HUES6 (cell line): Measurements from ENCODE around the gene GATD1.
A peak's percentile ranks its signal among the peaks of the same experiment; 100 is the strongest.

Source experiments
- H3K27ac ChIP-seq: 2 replicates; pipeline ENCODE4 v1.7.0; 2013; ENCODE audit warnings: low read depth, mild to moderate bottlenecking, low read length, inconsistent platforms
- H3K27me3 ChIP-seq: 2 replicates; pipeline ENCODE4 v1.6.1; 2013; ENCODE audit warnings: low read length; ENCODE audit not compliant: control insufficient read depth, insufficient read depth
- H3K36me3 ChIP-seq: 2 replicates; pipeline ENCODE4 v1.6.1; 2013; ENCODE audit warnings: low read length; ENCODE audit not compliant: control insufficient read depth, insufficient read depth
- H3K4me1 ChIP-seq: 2 replicates; pipeline ENCODE4 v1.6.1; 2013; ENCODE audit warnings: low read length; ENCODE audit not compliant: control insufficient read depth, insufficient read depth
- H3K4me3 ChIP-seq: 2 replicates; pipeline ENCODE4 v1.5.1; 2013; ENCODE audit warnings: low read depth, low read length
- H3K9ac ChIP-seq: one replicate; pipeline ENCODE4 v1.6.1; 2013; ENCODE audit warnings: mild to moderate bottlenecking, low read length
- H3K9me3 ChIP-seq: 2 replicates; pipeline ENCODE4 v1.6.1; 2013; ENCODE audit warnings: low read depth, low read length; ENCODE audit not compliant: control insufficient read depth, insufficient read depth

Gene GATD1

DNA sequence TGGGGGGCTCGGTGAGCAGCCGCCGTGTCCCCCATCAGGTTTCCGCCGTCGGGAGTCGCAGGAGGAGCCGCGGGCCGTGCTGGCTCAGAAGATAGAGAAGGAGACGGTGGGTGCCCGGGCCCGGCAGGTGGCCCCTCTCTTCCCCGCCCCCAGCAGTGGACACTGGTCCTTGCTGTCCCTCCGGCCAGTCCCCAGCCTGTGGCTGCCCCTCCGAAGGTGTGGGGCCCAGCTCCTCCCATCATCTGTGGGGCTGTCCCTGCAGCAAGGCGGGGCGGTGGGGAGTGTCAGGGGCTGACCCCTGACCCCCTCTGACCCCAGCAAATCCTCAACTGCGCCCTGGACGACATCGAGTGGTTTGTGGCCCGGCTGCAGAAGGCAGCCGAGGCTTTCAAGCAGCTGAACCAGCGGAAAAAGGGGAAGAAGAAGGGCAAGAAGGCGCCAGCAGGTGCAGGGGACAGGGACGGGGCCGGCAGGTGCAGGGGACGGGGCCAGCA is 56.0 kb downstream of the GATD1 start:
- H3K4me1 ChIP-seq = peaks cover 5% of the 10 kb centered on the region
- H3K27ac ChIP-seq = no peak overlapping the region
- no peak overlapping the region; the same call in 1 of the 2 replicates for H3K4me3 ChIP-seq
- no peaks in the 10 kb centered on the region for H3K9me3 ChIP-seq
- peaks cover 29% of the 10 kb centered on the region; the same call in 1 of the 2 replicates for H3K27me3 ChIP-seq
- H3K36me3 ChIP-seq = no peaks in the 10 kb centered on the region; the same call in 1 of the 2 replicates
- H3K9ac ChIP-seq = no peak overlapping the region

DNA sequence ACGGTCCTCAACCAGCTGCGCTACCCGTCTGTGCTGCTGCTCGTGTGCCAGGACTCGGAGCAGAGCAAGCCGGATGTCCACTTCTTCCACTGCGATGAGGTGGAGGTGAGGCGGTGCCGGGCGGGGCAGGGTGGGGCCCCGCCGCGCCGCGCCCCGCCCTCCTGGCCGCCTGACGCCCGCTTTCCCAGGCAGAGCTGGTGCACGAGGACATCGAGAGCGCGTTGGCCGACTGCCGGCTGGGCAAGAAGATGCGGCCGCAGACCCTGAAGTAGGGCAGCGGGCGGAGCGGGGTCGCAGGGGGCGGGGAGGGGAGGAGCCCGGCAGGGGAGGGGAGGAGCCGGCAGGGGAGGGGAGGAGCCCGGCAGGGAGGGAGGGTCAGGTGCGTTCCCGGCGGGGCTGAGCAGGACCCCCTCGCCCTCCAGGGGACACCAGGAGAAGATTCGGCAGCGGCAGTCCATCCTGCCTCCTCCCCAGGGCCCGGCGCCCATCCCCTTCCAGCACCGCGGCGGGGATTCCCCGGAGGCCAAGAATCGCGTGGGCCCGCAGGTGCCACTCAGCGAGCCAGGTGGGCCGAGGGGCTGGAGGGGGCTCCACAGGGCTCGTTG is 56.5 kb downstream of the GATD1 start:
- no peak overlapping the region for H3K9ac ChIP-seq
- H3K27me3 ChIP-seq = peaks cover 26% of the 10 kb centered on the region; the same call in 1 of the 2 replicates
- H3K4me3 ChIP-seq = peak overlapping the region; percentile 37; the same call in 1 of the 2 replicates
- H3K36me3 ChIP-seq = no peaks in the 10 kb centered on the region; the same call in 1 of the 2 replicates
- peaks cover 5% of the 10 kb centered on the region for H3K4me1 ChIP-seq
- no peaks in the 10 kb centered on the region for H3K9me3 ChIP-seq
- no peak overlapping the region for H3K27ac ChIP-seq

DNA sequence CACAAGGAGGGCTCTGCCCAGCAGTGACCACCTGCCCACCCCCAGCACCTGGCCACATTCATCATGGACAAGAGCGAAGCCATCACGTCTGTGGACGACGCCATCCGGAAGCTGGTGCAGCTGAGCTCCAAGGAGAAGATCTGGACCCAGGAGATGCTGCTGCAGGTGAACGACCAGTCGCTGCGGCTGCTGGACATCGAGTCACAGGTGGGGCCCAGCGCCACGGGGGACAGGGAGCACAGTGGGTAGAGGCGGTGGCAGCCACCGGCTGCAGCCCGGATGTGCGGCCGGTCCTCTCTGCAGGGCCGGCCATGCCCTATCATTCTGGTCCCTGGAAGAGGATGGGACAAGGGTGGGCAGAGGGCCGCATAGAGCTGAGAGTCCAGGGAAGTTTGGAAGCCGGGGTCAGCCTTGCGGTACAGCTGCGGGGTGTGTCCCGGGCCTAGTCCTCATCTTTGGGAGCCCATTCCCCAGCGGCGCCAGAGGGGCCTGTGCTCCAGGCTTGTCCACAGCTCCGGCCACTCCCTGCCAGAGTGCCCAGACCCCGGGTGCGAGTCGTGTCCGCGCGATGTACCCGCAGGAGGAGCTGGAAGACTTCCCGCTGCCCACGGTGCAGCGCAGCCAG is 57.2 kb downstream of the GATD1 start:
- H3K4me3 ChIP-seq = peak overlapping the region; percentile 37; the same call in 1 of the 2 replicates
- no peak overlapping the region for H3K27ac ChIP-seq
- H3K4me1 ChIP-seq = peaks cover 5% of the 10 kb centered on the region
- H3K36me3 ChIP-seq = no peaks in the 10 kb centered on the region; the same call in 1 of the 2 replicates
- H3K9ac ChIP-seq = no peak overlapping the region
- H3K27me3 ChIP-seq = peaks cover 20% of the 10 kb centered on the region; the same call in 1 of the 2 replicates
- no peaks in the 10 kb centered on the region for H3K9me3 ChIP-seq

DNA sequence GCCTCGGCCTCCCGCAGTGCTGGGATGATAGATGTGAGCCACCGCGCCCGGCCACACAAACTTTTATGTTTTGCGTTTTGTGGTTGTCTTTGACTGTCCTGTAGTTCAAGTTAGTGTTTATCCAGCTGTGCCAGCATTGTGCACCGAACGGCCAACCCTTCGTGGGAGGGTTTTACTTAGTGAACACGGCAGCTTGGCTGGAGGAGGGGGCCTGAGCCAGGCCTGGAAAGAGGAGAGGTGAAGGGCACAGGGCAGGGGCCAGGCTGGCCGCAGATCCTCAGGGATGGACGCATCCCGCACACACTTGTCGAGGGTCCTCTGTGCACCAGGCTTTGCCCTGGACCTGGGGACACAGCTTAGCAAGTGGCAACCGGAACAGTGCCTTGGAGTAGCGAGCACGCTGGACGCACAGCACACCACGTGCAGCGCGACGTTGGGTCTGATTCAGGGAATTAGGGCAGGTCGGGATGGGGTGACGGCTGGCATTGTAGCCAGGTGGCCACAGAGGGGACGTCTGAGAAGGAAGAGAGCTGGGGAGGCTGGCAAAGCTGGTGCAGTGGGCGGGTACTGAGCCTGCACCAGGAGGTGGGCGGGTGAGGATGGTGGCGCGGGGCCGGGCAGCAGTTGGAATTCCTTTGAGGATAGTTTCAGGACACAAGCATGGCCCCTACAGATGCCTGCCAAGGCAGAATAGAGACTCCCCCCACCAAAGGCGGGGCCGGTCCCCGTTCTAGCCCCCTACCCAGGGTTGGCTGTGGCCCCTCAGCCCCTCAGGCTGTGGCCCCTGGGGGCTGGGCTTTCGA is 57.9 kb downstream of the GATD1 start:
- Histone ChIP-seq H3K27me3 (peaks cover 13% of the 10 kb centered on the region; the same call in 1 of the 2 replicates), H3K4me3 (no peak overlapping the region), H3K4me1 (peaks cover 5% of the 10 kb centered on the region), H3K36me3 (no peaks in the 10 kb centered on the region; the same call in 1 of the 2 replicates), H3K9ac (no peak overlapping the region), H3K27ac (no peak overlapping the region), H3K9me3 (no peaks in the 10 kb centered on the region)
